Testis (tissue), 2 donors: ENCODE results near the gene NFATC2.

Experiments used
- POLR2A ChIP-seq: fragments of 450-650 bp; IDR thresholded peaks from one replicate; pipeline ENCODE4 v1.6.1; 2017; ENCODE audit warnings: antibody characterized with exemption, mild to moderate bottlenecking, moderate library complexity
- TF ChIP-seq, protein P1 (sequence below), 3 experiments: fragments of 450-650 bp in 2 of 3; fragments of 200-600 bp in 1 of 3; sonication (generic) in 1 of 3; IDR thresholded peaks; one replicate each; pipeline ENCODE4 v1.5.1; 2016 to 2019; ENCODE audit warnings: antibody characterized with exemption in 3 of 3, mild to moderate bottlenecking in 2 of 3, moderate library complexity in 1 of 3

DNA sequence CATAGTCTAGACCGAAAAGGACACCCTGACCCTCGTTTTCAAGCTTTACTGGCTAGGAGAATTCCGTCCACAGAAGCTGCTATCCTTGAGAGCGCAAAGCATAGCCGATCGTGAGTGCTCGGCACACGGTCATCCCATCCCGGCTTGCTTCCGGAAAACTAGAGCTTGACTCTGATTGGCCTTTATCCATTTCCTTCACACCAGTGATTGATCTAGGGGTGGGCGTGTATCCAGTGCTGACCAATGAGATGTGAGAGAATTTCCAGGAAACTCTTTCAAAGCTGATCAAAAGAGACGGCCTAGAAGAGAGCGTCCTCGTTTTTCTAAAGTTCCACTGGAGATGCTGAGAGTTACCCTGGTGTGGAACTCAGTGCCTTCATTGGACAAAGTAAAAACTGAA, 41.0 kb upstream of the NFATC2 start:
- TF ChIP-seq, protein P1, sequence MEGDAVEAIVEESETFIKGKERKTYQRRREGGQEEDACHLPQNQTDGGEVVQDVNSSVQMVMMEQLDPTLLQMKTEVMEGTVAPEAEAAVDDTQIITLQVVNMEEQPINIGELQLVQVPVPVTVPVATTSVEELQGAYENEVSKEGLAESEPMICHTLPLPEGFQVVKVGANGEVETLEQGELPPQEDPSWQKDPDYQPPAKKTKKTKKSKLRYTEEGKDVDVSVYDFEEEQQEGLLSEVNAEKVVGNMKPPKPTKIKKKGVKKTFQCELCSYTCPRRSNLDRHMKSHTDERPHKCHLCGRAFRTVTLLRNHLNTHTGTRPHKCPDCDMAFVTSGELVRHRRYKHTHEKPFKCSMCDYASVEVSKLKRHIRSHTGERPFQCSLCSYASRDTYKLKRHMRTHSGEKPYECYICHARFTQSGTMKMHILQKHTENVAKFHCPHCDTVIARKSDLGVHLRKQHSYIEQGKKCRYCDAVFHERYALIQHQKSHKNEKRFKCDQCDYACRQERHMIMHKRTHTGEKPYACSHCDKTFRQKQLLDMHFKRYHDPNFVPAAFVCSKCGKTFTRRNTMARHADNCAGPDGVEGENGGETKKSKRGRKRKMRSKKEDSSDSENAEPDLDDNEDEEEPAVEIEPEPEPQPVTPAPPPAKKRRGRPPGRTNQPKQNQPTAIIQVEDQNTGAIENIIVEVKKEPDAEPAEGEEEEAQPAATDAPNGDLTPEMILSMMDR (IDR thresholded peaks at IDR 0.05), result no peak
- no peak for TF ChIP-seq POLR2A
